ENCODE data around the gene UGT1A8.

UGT1A8 gene

GRCh38 chr2:233768076-233768475 is 150.6 kb downstream of the UGT1A8 start:
- DNase-seq (ENCODE audit: low spot score): no peak

GRCh38 chr2:233769260-233769659 is 151.8 kb downstream of the UGT1A8 start:
- DNase-seq (ENCODE audit: low spot score): no peak

- no peak for DNase-seq (ENCODE audit: low spot score)
These were observed 154.7 kb downstream of the UGT1A8 start for GRCh38 chr2:233772153-233772552.

- DNase-seq (ENCODE audit: low spot score): no peak
These were observed 155.2 kb downstream of the UGT1A8 start for GRCh38 chr2:233772583-233772982.

GRCh38 chr2:233773854-233774253 is 156.4 kb downstream of the UGT1A8 start:
- DNase-seq (ENCODE audit: low spot score): no peak

- DNase-seq (ENCODE audit: low spot score): no peak
These were observed 158.0 kb downstream of the UGT1A8 start for GRCh38 chr2:233775414-233775813.

- no peak for DNase-seq (ENCODE audit: low spot score)
These were observed 160.6 kb downstream of the UGT1A8 start, which contains the start of gene MROH2A for GRCh38 chr2:233778030-233778429. Gene MROH2A (plus strand): TSS chr2:233778330. CDS start chr2:233779359, 1,029 bp downstream.

- no peak for DNase-seq (ENCODE audit: low spot score)
These were observed 162.3 kb downstream of the UGT1A8 start for GRCh38 chr2:233779722-233780121.

GRCh38 chr2:233780771-233781170 is 163.3 kb downstream of the UGT1A8 start:
- no peak for DNase-seq (ENCODE audit: low spot score)

GRCh38 chr2:233789554-233789953 is 172.1 kb downstream of the UGT1A8 start:
- no peak for DNase-seq (ENCODE audit: low spot score)

- DNase-seq (ENCODE audit: low spot score): no peak
These were observed 173.9 kb downstream of the UGT1A8 start for GRCh38 chr2:233791151-233791882.

- DNase-seq (ENCODE audit: low spot score): no peak
These were observed 174.5 kb downstream of the UGT1A8 start for GRCh38 chr2:233791883-233792329.

- no peak for DNase-seq (ENCODE audit: low spot score)
These were observed 175.3 kb downstream of the UGT1A8 start for GRCh38 chr2:233792720-233793119.

DNA sequence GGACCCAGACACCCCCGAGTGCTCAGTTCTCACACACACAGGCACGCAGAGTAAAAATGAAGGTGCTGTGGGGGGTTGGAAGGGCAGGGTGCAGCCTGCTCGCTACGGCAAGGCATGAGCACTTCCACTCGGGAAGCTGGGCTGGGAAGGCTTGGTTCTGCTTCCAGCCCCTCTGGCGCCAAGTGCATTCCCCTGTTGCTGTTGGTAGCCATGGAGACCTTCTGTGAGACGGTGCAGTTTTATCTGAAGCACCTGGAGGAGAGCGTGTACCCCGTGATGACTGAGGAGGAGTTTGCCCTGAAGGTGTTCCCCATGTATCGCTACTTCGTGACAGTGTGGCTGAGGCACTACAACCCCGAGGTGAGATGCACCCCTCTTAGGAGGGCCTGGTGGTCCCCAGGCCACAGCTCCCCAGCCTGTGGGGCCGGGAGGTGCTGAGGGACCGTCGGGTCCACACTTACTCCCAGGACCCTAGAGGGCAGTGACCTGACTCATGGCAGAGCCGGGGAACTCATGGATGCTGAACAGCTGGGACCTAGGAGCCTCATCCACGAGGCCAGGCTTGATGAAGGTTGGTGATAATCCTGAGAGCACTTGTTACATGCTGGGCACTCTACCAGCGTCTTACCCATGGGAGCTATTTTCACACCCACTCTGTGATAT is 176.2 kb downstream of the UGT1A8 start:
- no peak for DNase-seq (ENCODE audit: low spot score)

- no peak for DNase-seq (ENCODE audit: low spot score)
These were observed 176.8 kb downstream of the UGT1A8 start for GRCh38 chr2:233794128-233794658.

DNA sequence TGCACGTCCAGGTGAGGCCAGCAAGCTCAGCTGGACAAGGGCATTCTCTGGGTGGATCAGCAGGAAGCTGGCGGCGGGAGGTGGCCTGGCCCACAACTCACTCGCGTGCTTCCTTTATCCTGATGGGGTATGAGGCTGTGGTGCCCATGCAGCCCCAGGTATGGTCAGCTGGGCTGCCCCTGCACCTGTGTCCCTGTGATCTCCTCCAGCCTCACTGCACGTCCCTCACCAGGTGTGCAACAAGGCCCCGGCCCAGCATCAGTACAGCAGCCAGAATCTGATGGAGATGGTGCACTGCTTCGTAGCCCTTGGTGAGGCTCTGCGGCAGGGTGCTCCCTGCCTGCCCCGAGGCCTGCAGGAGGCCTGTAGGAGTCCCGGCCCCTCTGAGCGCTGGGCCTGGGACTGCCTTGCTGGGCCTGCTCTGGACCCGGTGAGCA is 178.3 kb downstream of the UGT1A8 start:
- no peak for DNase-seq (ENCODE audit: low spot score)

GRCh38 chr2:233796254-233796653 is 178.8 kb downstream of the UGT1A8 start:
- DNase-seq (ENCODE audit: low spot score): no peak

- DNase-seq (ENCODE audit: low spot score): no peak
These were observed 181.1 kb downstream of the UGT1A8 start for GRCh38 chr2:233798335-233799086.

GRCh38 chr2:233799087-233799665 is 181.7 kb downstream of the UGT1A8 start:
- no peak for DNase-seq (ENCODE audit: low spot score)

GRCh38 chr2:233799716-233800115 is 182.3 kb downstream of the UGT1A8 start:
- no peak for DNase-seq (ENCODE audit: low spot score)

GRCh38 chr2:233800208-233800607 is 182.8 kb downstream of the UGT1A8 start:
- DNase-seq (ENCODE audit: low spot score): no peak
